ENCODE results near the gene CRTC3.

GRCh38 chr15:90660195-90660998 is 130.7 kb downstream of the CRTC3 start:
- TF ChIP-seq MAX (IDR thresholded peaks at IDR 0.05; ENCODE audit: low read depth, low read length) (peak; percentile 79), CTCF (IDR thresholded peaks at IDR 0.05; ENCODE audit: low read depth, low read length) (no peak), POLR2A (IDR thresholded peaks at IDR 0.05; ENCODE audit: extremely low read depth, insufficient read length) (peak; percentile 69)

Measured in NB4 (cell line).